HL-60 (cell line): ENCODE results near the gene EXOC4.

Source experiments
- DNase-seq, 2 experiments: peaks; one replicate each; pipeline ENCODE4 v3.0.0-alpha.2; 2010 to 2020; ENCODE audit warnings: low read depth in 1 of 2, low spot score in 1 of 2
- H3K27ac ChIP-seq: fragments of 250-450 bp; sonication (Bioruptor Pico); replicated peaks from 2 replicates; pipeline ENCODE4 v1.5.1; 2020; ENCODE audit warnings: mild to moderate bottlenecking, moderate library complexity
- H3K27me3 ChIP-seq: fragments of 250-450 bp; sonication (Bioruptor Pico); 2 replicates; pipeline ENCODE4 v1.5.1; 2021; ENCODE audit warnings: mild to moderate bottlenecking, moderate library complexity; ENCODE audit not compliant: insufficient read depth, poor library complexity, severe bottlenecking
- H3K4me3 ChIP-seq: replicated peaks from 2 replicates; pipeline ENCODE4 v1.5.1; 2011; ENCODE audit warnings: mild to moderate bottlenecking, control low read depth, low read length; ENCODE audit not compliant: insufficient read depth
- CTCF ChIP-seq: IDR thresholded peaks from one replicate; pipeline ENCODE4 v1.5.1; 2011; ENCODE audit warnings: low read length, control low read depth, inconsistent platforms; ENCODE audit not compliant: insufficient read depth
- GABPA ChIP-seq: IDR thresholded peaks from 2 replicates; pipeline ENCODE4 v1.6.1; 2012; ENCODE audit warnings: low read depth
- POLR2AphosphoS5 ChIP-seq: IDR thresholded peaks from 2 replicates; pipeline ENCODE4 v1.6.1; 2012; ENCODE audit warnings: low read depth
- REST ChIP-seq: IDR thresholded peaks from 2 replicates; pipeline ENCODE4 v1.6.1; 2012; ENCODE audit warnings: low read depth; ENCODE audit not compliant: insufficient replicate concordance
- SPI1 ChIP-seq: IDR thresholded peaks from 2 replicates; pipeline ENCODE4 v1.6.1; 2012; ENCODE audit warnings: low read depth, mild to moderate bottlenecking, borderline replicate concordance

EXOC4 gene

DNA sequence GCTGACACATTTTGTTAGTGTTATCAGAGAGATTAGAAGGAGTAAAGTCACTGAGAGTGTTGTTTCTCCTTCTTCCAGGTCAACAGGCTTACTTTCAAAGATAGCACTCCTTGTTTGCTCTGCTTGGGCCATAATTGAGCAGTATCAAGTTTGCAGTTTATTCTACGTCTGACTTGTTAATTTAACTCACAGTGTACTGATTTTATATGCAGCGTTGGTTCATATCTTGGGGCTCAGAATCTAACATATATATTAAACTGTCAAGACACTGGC is 430.2 kb downstream of the EXOC4 start:
- no peak overlapping the region for H3K27ac ChIP-seq
- DNase-seq, result no peak
- H3K4me3 ChIP-seq, result no peak overlapping the region
- H3K27me3 ChIP-seq, result no peaks in the 10 kb centered on the region
- TF ChIP-seq GABPA, result no peak
- TF ChIP-seq CTCF, result no peak
- no peak for TF ChIP-seq POLR2AphosphoS5
- no peak for TF ChIP-seq REST
- TF ChIP-seq SPI1, result no peak

GRCh38 chr7:133688483-133689239 is 435.8 kb downstream of the EXOC4 start:
- no peaks in the 10 kb centered on the region for H3K27me3 ChIP-seq
- TF ChIP-seq SPI1 (no peak), CTCF (no peak), REST (no peak), GABPA (no peak), POLR2AphosphoS5 (no peak)
- H3K27ac ChIP-seq, result peak overlapping the region; percentile 18; the same call in 1 of the 2 replicates
- peak; percentile 40 to 54 for DNase-seq
- no peak overlapping the region for H3K4me3 ChIP-seq

DNA sequence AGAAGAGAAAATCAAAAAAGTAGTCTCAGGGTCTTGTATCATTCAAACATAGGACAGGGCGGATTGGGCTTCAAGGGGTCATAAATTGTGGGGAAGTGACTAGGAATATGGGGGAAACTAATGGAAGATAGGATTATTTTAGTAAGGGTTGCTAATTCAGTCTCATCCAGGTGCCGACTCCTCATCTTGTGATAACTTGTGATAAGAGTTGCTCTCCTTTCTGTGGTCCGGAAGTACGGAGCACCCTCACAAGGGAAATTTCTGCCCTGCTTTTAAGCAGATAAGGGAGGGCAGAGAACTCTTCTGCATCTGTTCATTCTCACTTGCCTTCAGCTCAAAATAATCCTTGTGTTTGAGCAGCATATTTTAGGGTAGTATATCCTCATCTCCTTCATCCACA is 437.9 kb downstream of the EXOC4 start:
- no peak for DNase-seq
- Histone ChIP-seq H3K27me3 (no peaks in the 10 kb centered on the region), H3K4me3 (no peak overlapping the region), H3K27ac (no peak overlapping the region)
- TF ChIP-seq GABPA (no peak), REST (no peak), CTCF (no peak), POLR2AphosphoS5 (no peak), SPI1 (no peak)
